ENCODE results near the gene CCDC86. TPM values are rescaled to one million over a fixed set of nuclear protein-coding genes. Genes with fewer than 3 reads are reported as not detected.

Gene CCDC86
- polyA plus RNA-seq, 1 donor: 15.6 TPM

GRCh38 chr11:60852117-60852981 is 10.4 kb downstream of the CCDC86 start:
- DNase-seq: no peak

- DNase-seq: no peak
Measured at GRCh38 chr11:60852982-60853950, 11.4 kb downstream of the CCDC86 start.

- DNase-seq: no peak
Measured at GRCh38 chr11:60854140-60854846, 12.4 kb downstream of the CCDC86 start.

DNA sequence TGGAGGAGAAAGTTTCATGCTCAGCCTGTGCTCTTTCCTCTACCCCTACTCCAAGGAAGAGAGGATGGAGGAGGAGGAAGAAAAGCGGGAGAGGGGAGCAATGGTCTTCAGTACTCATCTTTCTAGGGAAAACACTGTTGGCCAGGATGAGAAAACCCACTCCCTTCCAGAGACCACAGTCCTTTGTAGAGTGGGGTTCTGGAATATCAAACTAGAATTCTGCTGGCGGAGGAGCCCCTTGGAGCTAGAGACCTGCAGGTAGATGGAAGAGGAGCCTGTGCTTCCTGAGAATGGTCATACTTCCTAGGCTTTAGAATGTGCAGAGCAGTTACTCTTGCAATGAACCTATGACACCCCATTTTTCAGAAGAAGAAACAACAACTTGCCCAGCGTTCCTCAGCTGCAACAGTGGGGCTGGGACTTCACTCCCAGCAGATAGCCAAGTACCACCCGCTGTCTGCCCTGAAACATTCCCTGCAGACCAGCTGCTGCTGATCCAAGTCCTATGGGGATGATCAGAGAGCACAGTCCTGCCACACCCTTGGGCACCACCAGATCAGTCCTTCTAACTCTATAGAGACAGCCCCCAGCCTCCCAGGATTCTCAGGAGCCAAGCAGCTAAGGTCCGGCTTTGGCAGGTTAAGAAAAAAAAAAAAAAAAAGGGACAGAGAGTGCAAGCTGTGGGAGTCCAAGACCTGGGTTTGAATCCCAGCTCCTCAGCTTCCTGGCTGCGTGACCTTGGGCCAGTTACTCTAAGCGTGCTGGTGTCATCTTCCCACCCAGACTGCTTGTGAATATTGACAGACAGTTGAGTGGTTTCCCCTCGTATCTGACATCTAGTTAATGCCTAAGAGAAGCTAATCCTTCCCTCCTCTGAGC is 13.2 kb downstream of the CCDC86 start:
- DNase-seq: no peak

DNA sequence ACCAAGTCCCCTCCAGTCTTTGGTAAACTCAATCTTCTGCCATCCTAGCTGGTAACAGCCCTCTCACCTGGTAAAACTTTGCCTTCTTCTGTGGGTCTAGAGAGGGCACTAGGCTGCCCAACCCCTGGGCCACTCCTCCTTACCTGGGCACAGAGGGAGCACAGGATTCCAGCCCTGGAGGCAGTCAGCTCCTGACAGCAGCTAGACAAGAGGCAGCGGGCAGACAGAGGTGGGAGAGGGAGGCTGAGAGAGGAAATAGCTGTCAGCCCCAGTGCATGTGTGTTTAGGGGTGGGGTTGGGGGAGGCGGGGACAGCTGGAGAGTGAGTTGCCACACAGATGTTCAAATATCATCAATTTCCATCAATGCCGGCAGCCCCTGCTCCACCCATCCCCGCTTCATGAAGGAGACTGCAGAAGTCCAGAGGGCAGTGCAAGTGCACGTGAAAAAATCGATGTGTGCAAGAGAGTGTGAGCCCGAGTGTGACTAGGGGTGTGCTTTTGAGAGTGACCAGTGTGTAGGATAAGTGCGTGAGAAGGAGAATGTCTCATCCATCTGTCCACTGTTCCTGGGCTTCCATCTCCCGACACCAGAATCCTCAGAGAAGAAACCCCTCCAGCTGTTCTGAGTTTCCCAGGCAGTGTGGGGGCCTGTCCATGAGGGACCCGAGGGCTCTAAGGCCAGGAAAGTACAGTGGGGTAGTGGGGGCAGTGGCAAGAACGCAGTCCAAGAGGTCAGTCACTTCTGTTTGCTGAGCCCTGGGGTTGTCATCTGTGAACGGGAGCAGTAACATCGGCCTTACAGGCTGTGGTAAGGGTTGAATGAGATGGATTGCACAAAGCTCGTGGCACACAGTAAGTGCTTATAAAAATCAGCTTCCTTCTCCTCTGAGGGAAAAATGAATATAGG is 14.1 kb downstream of the CCDC86 start, which contains the start of gene PTGDR2:
TSS of gene PTGDR2 (minus strand) at position 225 of the 908 bp plus-strand sequence. CDS start 2,228 bp downstream, outside the sequence.
- DNase-seq: no peak

DNA sequence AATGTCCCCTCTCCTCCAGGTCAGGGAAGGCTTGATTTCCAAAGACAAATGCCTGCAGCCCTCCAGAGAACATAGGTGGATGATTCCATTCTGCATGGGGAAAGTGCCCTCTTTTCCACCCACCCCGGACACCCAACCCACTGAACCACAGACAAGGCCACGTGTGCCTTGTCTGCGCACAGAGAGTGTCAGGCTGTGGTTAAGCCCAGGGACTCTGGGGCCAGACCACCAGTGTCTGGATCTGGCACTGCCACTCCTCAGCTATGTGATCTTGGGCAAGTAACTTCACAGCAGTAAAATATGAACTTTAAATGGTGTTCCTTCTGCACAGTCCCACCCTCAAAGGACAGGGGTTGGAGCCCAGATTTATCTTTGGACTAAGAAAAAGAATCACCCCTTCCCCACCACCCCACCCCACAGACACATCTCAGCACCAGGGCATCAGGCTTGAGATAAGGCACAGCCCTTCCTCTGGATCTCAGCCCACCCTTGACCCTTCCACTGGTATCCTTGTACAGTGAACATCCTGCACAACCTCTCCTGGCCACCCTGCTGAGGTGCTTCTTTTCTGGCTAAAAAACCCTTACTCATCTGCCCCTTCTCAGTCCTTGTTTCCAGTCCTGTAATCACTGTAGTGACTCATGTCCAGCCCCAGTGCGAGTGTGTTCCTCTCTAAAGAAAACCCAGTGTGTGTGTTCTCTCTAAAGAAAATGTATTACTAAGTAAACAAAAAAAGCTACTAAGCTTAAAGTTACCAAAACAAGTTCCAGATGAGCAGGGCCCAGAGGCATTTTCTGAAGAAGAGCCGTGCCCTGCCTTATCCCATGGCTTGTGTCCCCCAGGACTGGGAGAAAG is 15.7 kb downstream of the CCDC86 start:
- DNase-seq: no peak

GRCh38 chr11:60858236-60858635 is 16.3 kb downstream of the CCDC86 start:
- DNase-seq: no peak

DNA sequence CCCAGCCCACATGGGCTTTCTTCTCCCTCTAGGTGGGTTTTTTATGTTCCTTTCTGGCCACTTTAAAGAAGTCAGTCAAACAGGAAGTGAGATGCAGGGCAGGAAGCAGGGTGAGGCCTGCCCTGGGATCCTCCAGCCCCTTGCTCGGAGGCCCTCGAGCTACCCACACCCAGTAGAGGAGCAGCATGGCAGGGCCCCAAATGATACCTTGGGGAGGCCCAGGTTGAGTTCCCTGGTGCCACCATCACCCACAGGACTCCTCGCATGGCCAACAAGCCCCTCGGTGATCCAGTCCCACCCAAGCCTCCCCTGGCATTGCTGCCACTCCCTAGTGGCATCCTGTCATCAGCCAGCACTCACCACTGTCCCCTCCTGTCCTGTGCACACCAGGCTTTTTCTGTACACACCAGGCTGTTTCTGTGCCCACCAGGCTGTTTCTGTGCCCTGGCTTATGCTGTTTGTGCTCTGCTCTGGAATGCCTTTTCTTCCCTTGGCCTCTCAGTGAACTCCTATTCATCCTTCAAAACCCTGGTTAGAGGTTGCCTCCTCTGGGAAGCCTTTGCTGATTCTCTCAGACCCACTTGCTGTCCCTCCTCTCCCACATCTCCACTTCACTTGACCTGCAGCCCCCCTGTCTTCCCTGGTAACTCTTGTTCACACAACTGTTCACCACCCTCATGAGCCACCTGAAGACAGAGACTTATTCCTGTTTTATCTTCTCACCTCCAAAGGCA is 17.0 kb downstream of the CCDC86 start:
- DNase-seq: no peak

DNA sequence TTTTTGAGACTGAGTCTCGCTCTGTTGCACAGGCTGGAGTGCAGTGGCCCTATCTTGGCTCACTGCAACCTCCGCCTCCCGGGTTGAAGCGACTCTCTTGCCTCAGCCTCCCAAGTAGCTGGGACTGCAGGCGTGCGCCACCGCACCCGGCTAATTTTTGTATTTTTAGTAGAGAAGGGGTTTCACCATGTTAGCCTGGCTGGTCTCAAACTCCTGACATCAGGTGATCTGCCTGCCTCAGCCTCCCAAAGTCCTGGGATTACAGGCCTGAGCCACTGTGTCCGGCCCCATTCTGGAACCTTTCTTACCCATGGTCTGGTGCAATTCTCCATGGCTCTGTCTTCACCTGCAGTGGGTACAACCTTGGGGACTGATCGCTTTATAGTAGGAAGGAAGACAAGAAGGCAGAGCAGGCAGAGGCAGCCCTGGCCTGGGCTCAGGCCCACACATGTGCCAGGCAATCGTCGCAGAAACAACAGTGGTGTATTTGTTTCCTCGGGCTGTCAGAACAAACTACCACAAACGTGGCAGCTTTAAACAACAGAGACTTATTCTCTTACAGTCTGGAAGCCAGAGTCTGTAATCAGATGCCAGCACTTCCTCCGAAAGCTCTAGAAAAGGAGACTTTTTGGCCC is 17.8 kb downstream of the CCDC86 start:
- no peak for DNase-seq

DNA sequence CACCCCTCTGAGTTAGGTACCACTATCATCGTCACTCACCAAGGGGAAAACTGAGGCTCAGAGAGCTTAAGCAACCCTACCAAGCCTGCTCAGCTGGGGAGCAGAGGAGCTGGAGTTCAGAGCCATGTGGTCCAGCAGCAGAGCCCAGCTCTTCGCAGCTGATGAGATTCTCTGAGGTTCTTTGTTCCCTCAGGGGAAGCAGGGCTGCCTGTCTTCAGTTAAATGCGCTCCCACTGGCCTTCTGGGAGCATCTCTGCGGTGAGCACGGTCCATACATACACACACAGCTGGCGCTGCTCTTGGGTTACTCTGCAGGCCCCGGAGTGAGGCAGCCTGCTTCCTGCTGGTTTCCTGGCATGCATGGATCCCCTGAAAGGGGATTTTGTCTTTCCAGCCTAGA is 19.0 kb downstream of the CCDC86 start:
- no peak for DNase-seq

- no peak for DNase-seq
Measured at GRCh38 chr11:60862171-60862570, 20.3 kb downstream of the CCDC86 start.

GRCh38 chr11:60863550-60864521 is 21.9 kb downstream of the CCDC86 start:
- DNase-seq: no peak

- no peak for DNase-seq
Measured at GRCh38 chr11:60864856-60865513, 23.1 kb downstream of the CCDC86 start.

DNA sequence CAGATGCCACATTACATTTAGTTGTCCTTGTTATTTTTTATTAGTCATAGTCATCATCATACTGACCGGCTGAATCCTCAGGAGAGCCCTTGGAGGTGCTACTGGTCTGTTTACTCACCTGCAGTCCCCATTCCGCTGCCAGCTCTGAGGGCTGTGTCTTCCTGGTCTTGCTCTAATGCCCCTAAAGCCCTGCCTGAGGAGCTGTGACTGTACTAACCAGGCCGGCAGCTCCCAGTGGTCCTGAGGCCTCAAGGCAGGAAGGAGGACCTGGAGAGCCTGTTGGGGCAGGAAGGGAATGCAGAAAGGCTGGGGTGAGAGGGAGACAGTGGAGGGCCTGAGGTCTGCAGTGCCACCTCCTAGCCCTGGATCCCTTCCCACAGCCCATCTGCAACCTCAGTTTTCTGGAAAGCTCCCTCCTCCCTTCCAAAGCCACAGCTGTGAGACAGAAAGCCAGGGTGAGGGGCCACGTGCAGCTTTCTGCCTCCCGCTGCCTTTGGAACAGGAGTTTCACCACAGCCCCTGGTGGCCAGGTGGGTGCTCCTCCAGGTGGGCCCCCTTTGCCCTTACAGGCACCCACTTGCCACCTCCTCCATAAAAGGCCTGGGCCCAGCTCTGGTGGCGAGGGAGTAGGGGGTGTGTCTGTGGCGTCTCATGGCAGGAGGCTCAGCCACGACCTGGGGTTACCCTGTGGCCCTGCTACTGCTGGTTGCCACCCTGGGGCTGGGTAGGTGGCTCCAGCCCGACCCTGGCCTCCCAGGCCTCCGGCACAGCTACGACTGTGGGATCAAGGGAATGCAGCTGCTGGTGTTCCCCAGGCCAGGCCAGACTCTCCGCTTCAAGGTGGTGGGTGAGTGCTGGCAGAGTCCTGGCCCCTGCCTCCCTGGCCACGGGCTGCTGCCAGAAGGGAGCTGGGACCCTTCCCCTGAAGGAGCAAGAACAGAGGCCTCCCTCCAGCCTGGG is 25.3 kb downstream of the CCDC86 start, which contains the start of gene ZP1:
TSS of gene ZP1 (plus strand) at position 632 of the 960 bp plus-strand sequence. CDS start at position 652, 20 bp downstream.
- no peak for DNase-seq

Measured in left kidney (tissue), 2 donors.